H1 (cell line): ENCODE measurements around the gene DHPS. TPM values are rescaled to one million over a fixed set of nuclear protein-coding genes. Genes with fewer than 3 reads are reported as not detected.

ENCODE experiments used
- CTCF ChIA-PET: fragments of 300-600 bp; sonication (Branson Sonifier 250); formaldehyde crosslinking; loops from one replicate; lab custom pipeline; 2021; ENCODE audit not compliant: partially characterized antibody; lab: Charles Lee
- POLR2A ChIA-PET: fragments of 300-600 bp; sonication (Branson Sonifier 250); formaldehyde crosslinking; loops from one replicate; lab custom pipeline; 2021; ENCODE audit warnings: inconsistent platforms; ENCODE audit not compliant: partially characterized antibody; lab: Charles Lee
- DNase-seq, 2 experiments: peaks; one replicate each; pipeline versions ENCODE4 v3.0.0 to v3.0.0-alpha.2; 2010 to 2022; ENCODE audit warnings: low spot score in 2 of 2, low read depth in 1 of 2, mixed read lengths in 1 of 2
- FAIRE-seq: peaks from 2 replicates; lab custom pipeline; 2011; peaks lifted over from hg19 to GRCh38; lab: Jason Lieb, UNC
- H2AFZ ChIP-seq: 2 replicates; pipeline ENCODE4 v1.8.1; 2012; ENCODE audit warnings: low read length, inconsistent platforms
- H2AK5ac ChIP-seq: 2 replicates; pipeline ENCODE4 v1.6.1; 2013; ENCODE audit warnings: low read depth, low read length
- H2BK120ac ChIP-seq: replicated peaks from 2 replicates; pipeline ENCODE3; 2013; ENCODE audit warnings: low read depth, low read length, inconsistent platforms
- H2BK12ac ChIP-seq: 2 replicates; pipeline ENCODE4 v1.6.1; 2013; ENCODE audit warnings: low read depth, low read length
- H2BK15ac ChIP-seq: 2 replicates; pipeline ENCODE4 v1.6.1; 2013; ENCODE audit warnings: low read length
- H2BK20ac ChIP-seq: 2 replicates; pipeline ENCODE4 v1.6.1; 2013; ENCODE audit warnings: low read length
- H2BK5ac ChIP-seq: 2 replicates; pipeline ENCODE4 v1.6.1; 2013; ENCODE audit warnings: low read depth, low read length
- H3K14ac ChIP-seq: 2 replicates; pipeline ENCODE4 v1.6.1; 2013; ENCODE audit warnings: inconsistent platforms; ENCODE audit not compliant: insufficient read length
- H3K18ac ChIP-seq: 2 replicates; pipeline ENCODE4 v1.6.1; 2013; ENCODE audit warnings: low read length; ENCODE audit errors: extremely low read depth
- H3K23ac ChIP-seq: 2 replicates; pipeline ENCODE4 v1.6.1; 2013; ENCODE audit warnings: inconsistent platforms; ENCODE audit not compliant: insufficient read length
- H3K23me2 ChIP-seq: 2 replicates; pipeline ENCODE4 v1.6.1; 2013; ENCODE audit warnings: low read depth, low read length
- H3K27ac ChIP-seq: 2 replicates; pipeline ENCODE4 v1.6.1; 2011; ENCODE audit warnings: low read depth, low read length, inconsistent platforms
- H3K27me3 ChIP-seq, 4 experiments: replicated peaks in 1 of 4; 1 replicate in 1 of 4; 2 replicates in 3 of 4; pipeline versions ENCODE4 v1.6.1 to v1.8.1; 2011 to 2013; ENCODE audit warnings: low read length in 3 of 4, mild to moderate bottlenecking in 3 of 4, inconsistent platforms in 2 of 4, mixed read lengths in 2 of 4, moderate library complexity in 1 of 4; ENCODE audit not compliant: control insufficient read depth in 3 of 4, insufficient read depth in 3 of 4; ENCODE audit errors: extremely low read depth in 1 of 4
- H3K36me3 ChIP-seq, 4 experiments: 2 replicates each; pipeline versions ENCODE4 v1.6.1 to v1.8.1; 2011 to 2013; ENCODE audit warnings: mild to moderate bottlenecking in 4 of 4, low read length in 3 of 4, moderate library complexity in 2 of 4, control low read depth in 1 of 4, inconsistent platforms in 1 of 4; ENCODE audit not compliant: insufficient read depth in 4 of 4, control insufficient read depth in 2 of 4
- H3K4ac ChIP-seq: replicated peaks from 2 replicates; pipeline ENCODE3; 2013; ENCODE audit warnings: low read length, low read depth, mixed read lengths, inconsistent platforms; ENCODE audit not compliant: insufficient read length
- H3K4me1 ChIP-seq, 4 experiments: replicated peaks in 1 of 4; 1 replicate in 1 of 4; 2 replicates in 3 of 4; pipeline versions ENCODE4 v1.6.1 to v1.8.1; 2011 to 2013; ENCODE audit warnings: low read length in 3 of 4, inconsistent platforms in 2 of 4, mixed read lengths in 1 of 4; ENCODE audit not compliant: insufficient read depth in 4 of 4, control insufficient read depth in 3 of 4
- H3K4me2 ChIP-seq, 2 experiments: 2 replicates each; pipeline versions ENCODE4 v1.6.1 to v1.8.1; 2011 to 2013; ENCODE audit warnings: low read depth in 2 of 2, low read length in 2 of 2, control low read depth in 1 of 2, inconsistent platforms in 1 of 2, mild to moderate bottlenecking in 1 of 2; ENCODE audit not compliant: insufficient read depth in 1 of 2
- H3K4me3 ChIP-seq, 4 experiments: fragments of 200-600, 300-600 bp in 1 of 4; sonication (generic), shearing (Covaris generic), sonication (Bioruptor Twin) in 1 of 4; 2 replicates each; pipeline versions ENCODE4 v1.5.1 to v1.8.1; 2011 to 2016; ENCODE audit warnings: low read length in 4 of 4, low read depth in 3 of 4, control low read depth in 2 of 4, inconsistent platforms in 2 of 4, mild to moderate bottlenecking in 2 of 4, mixed read lengths in 1 of 4, moderate library complexity in 1 of 4; ENCODE audit not compliant: insufficient read depth in 2 of 4; ENCODE audit errors: extremely low read depth in 1 of 4
- H3K56ac ChIP-seq: replicated peaks from 2 replicates; pipeline ENCODE3; 2013; ENCODE audit warnings: low read depth, mild to moderate bottlenecking, mixed read lengths, low read length, inconsistent platforms; ENCODE audit not compliant: insufficient read length
- H3K79me1 ChIP-seq: 2 replicates; pipeline ENCODE4 v1.6.1; 2013; ENCODE audit warnings: low read depth, low read length, control low read depth
- H3K79me2 ChIP-seq, 2 experiments: 2 replicates each; pipeline versions ENCODE4 v1.6.1 to v1.8.1; 2012 to 2013; ENCODE audit warnings: low read length in 2 of 2, mild to moderate bottlenecking in 2 of 2, inconsistent platforms in 1 of 2; ENCODE audit not compliant: insufficient read depth in 2 of 2, control insufficient read depth in 1 of 2
- H3K9ac ChIP-seq, 4 experiments: replicated peaks in 1 of 4; 1 replicate in 1 of 4; 2 replicates in 3 of 4; pipeline versions ENCODE4 v1.6.1 to v1.8.1; 2011 to 2013; ENCODE audit warnings: low read depth in 3 of 4, low read length in 3 of 4, control low read depth in 2 of 4, mild to moderate bottlenecking in 2 of 4, moderate library complexity in 2 of 4, inconsistent platforms in 1 of 4; ENCODE audit errors: extremely low read depth in 1 of 4
- H3K9me3 ChIP-seq, 2 experiments: 2 replicates each; pipeline versions ENCODE4 v1.6.1 to v1.8.1; 2012 to 2013; ENCODE audit warnings: mild to moderate bottlenecking in 2 of 2, moderate library complexity in 2 of 2, control low read depth in 1 of 2, inconsistent platforms in 1 of 2, low read depth in 1 of 2, low read length in 1 of 2, mixed read lengths in 1 of 2; ENCODE audit not compliant: insufficient read depth in 2 of 2
- H4K20me1 ChIP-seq, 2 experiments: replicated peaks in 1 of 2; 2 replicates each; pipeline versions ENCODE3 to v1.8.1; 2011 to 2013; ENCODE audit warnings: inconsistent platforms in 2 of 2, low read length in 2 of 2, mild to moderate bottlenecking in 1 of 2; ENCODE audit not compliant: insufficient read depth in 2 of 2, control insufficient read depth in 1 of 2
- H4K5ac ChIP-seq: 2 replicates; pipeline ENCODE4 v1.6.1; 2013; ENCODE audit warnings: low read length, low read depth, mixed read lengths, inconsistent platforms; ENCODE audit not compliant: insufficient read length
- H4K8ac ChIP-seq: 2 replicates; pipeline ENCODE4 v1.8.0; 2013; ENCODE audit warnings: mild to moderate bottlenecking, moderate library complexity, low read length, inconsistent platforms; ENCODE audit not compliant: insufficient read depth; ENCODE audit errors: extremely low read depth
- H4K91ac ChIP-seq: replicated peaks from 2 replicates; pipeline ENCODE3; 2013; ENCODE audit warnings: low read length, mixed read lengths, inconsistent platforms; ENCODE audit not compliant: insufficient read length
- E2F6 ChIP-seq: IDR thresholded peaks from 2 replicates; pipeline ENCODE4 v1.6.1; 2012; ENCODE audit warnings: inconsistent platforms
- SAP30 ChIP-seq: fragments of 300-600 bp; sonication (generic); IDR thresholded peaks from 2 replicates; pipeline ENCODE4 v1.7.1; 2012; ENCODE audit warnings: low read length, moderate library complexity, mild to moderate bottlenecking, inconsistent platforms; ENCODE audit not compliant: insufficient read depth, insufficient replicate concordance
- WGBS, 2 experiments: shearing (Covaris generic) in 1 of 2; methylation state at CpG; one replicate each; pipeline versions ENCODE4 v1.1.6 to v1.1.7; 2013 to 2015; ENCODE audit warnings: low lambda C conversion rate in 2 of 2, mixed read lengths in 2 of 2, inconsistent platforms in 1 of 2, low coverage in 1 of 2, missing lambda C conversion rate in 1 of 2; ENCODE audit not compliant: insufficient replicate concordance in 2 of 2, insufficient coverage in 1 of 2, insufficient read length in 1 of 2; ENCODE audit errors: extremely low coverage in 1 of 2, missing lambda C conversion rate in 1 of 2; 5-methylcytosine and 5-hydroxymethylcytosine counted together
- polyA plus RNA-seq, 7 experiments: library from polyadenylated mRNA; depleted of rRNA in 3 of 7; stranded (reverse) in 5 of 7; unstranded in 2 of 7; fragments of >200 nt in 5 of 7; fragments of 200-250 nt in 2 of 7; gene quantifications; 1 replicate in 5 of 7; 2 replicates in 1 of 7; 4 replicates in 1 of 7; pipeline versions ENCODE4 v1.2.1 to v1.2.3, GENCODE V29; 2011 to 2013; ENCODE audit warnings: missing spikeins in 2 of 7, mixed read lengths in 2 of 7
- total RNA-seq: library from RNA; stranded (reverse); fragmentation: NEBNext Ultra II Directional; extraction: Animal tissue kit (Norgen Biotek cat#: 25700); gene quantifications from 2 replicates; pipeline ENCODE4 v1.2.1, GENCODE V29; 2021

The DHPS gene
- total and polyA plus RNA-seq, 2 of the 8 experiments (the other 6 are each of a cell fraction or from before 2014, with no cell fraction given): 86.6 to 99.6 TPM

DNA sequence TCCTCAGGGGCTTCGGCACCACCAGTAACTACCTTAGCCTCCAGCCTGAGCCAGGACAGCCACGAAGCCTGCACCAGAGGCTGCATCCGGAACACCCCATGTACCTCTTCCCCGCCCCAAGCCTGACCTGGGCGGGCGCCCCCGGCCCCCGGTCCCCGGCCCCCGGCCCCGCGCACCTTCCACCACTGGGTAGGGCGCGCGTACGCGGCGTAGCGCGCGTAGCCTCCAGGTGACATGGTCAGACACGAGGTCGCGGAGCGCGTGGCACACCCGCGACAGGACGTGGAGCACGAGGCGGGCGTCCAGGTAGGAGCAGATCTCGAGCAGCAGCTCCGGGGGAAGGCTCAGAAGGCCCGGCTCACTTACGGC lies 14.3 kb upstream of the DHPS start:
- peak overlapping the region in 3 of 4 experiments; percentile 69 to 80 (median 75); a peak in 6 of 7 replicates for H3K9ac ChIP-seq
- FAIRE-seq (no peak), DNase-seq (no peak)
- peak overlapping the region; percentile 78 to 95 for H3K4me2 ChIP-seq
- no peak overlapping the region for H2BK15ac ChIP-seq
- H4K20me1 ChIP-seq: peaks cover under 1 to 7% of the 10 kb centered on the region in 2 experiments
- no peak overlapping the region for H3K18ac ChIP-seq
- peak overlapping the region; percentile 89 for H4K8ac ChIP-seq
- peaks cover 0 to 4% (median 3%) of the 10 kb centered on the region in 4 experiments; a peak in 2 of 7 replicates for H3K4me1 ChIP-seq
- H3K27ac ChIP-seq: no peak overlapping the region
- H3K14ac ChIP-seq: no peak overlapping the region
- H2BK12ac ChIP-seq: 0 out of 2 replicates have a peak overlapping the region, but pooled peaks have one; percentile 60
- H3K4ac ChIP-seq: no peak overlapping the region
- no peak overlapping the region for H2BK5ac ChIP-seq
- H2AFZ ChIP-seq: peak overlapping the region; percentile 91; the same call in 1 of the 2 replicates
- peak overlapping the region; percentile 68 to 87 (median 82) for H3K4me3 ChIP-seq
- H3K56ac ChIP-seq: no peak overlapping the region
- 11% methylated on average over 18 of the region's 36 CpGs; no CpG with 5 or more reads in 1 of the 2 experiments for whole genome bisulfite sequencing, 2 experiments
- CTCF ChIA-PET: interaction anchor here (0.6 to 1.6 kb wide), 7 partner anchors 10 to 151 kb away, joined by 3 to 4 read pairs (median 3); no protein-coding TSS in a partner anchor
- H4K5ac ChIP-seq: no peak overlapping the region
- 0 out of 2 replicates have a peak, but pooled peaks have one; percentile 30 for TF ChIP-seq E2F6
- TF ChIP-seq SAP30: no peak
- no peaks in the 10 kb centered on the region for H3K27me3 ChIP-seq
- H3K9me3 ChIP-seq: no peaks in the 10 kb centered on the region
- H3K23ac ChIP-seq: no peak overlapping the region
- no peak overlapping the region for H4K91ac ChIP-seq
- no peak overlapping the region for H2AK5ac ChIP-seq
- H2BK120ac ChIP-seq: no peak overlapping the region
- H3K79me2 ChIP-seq: no peaks in the 10 kb centered on the region
- H2BK20ac ChIP-seq: no peak overlapping the region
- POLR2A ChIA-PET: interaction anchor here (0.6 to 9.2 kb wide), 18 partner anchors 7 to 105 kb away, joined by 3 to 93 read pairs (median 4); partner anchors contain the start of genes BEST2, DHPS, GNG14 and TNPO2
- H3K36me3 ChIP-seq: peaks cover 3 to 22% (median 8%) of the 10 kb centered on the region in 4 experiments; a peak in 7 of 8 replicates
- H3K79me1 ChIP-seq: no peaks in the 10 kb centered on the region
- peaks cover 7% of the 10 kb centered on the region; the same call in 1 of the 2 replicates for H3K23me2 ChIP-seq
